ENCODE measurements around the gene CCDC47.

- TF ChIP-seq CTCF (IDR thresholded peaks at IDR 0.05) (no peak), POLR2A (IDR thresholded peaks at IDR 0.05) (no peak), EP300 (IDR thresholded peaks at IDR 0.05) (no peak), POLR2AphosphoS5 (IDR thresholded peaks at IDR 0.05) (no peak)
These were observed 64.3 kb downstream of the CCDC47 start for GRCh38 chr17:63709110-63709509.
